PC-9 (cell line): ENCODE data around the gene KCNK5. TPM values are rescaled to one million over a fixed set of nuclear protein-coding genes. Genes with fewer than 3 reads are reported as not detected.

Experiments
- BruUV-seq: library from RNA; stranded (reverse); fragments of 400-500 nt; replicated peaks from 2 replicates; lab custom pipeline; 2021; lab: Mats Ljungman, UMichigan
- CTCF ChIA-PET: fragments of 300-600 bp; sonication (Branson Sonifier 250); formaldehyde crosslinking; loops from one replicate; lab custom pipeline; 2022; ENCODE audit warnings: antibody characterized with exemption; lab: Charles Lee
- POLR2A ChIA-PET: fragments of 300-600 bp; sonication (Branson Sonifier 250); formaldehyde crosslinking; loops from one replicate; lab custom pipeline; 2022; ENCODE audit warnings: antibody characterized with exemption; ENCODE audit not compliant: unreplicated experiment; lab: Charles Lee
- DNase-seq, 2 experiments: peaks; one replicate each; pipeline versions ENCODE4 v3.0.0 to v3.0.0-alpha.2; 2015 to 2022; ENCODE audit warnings: mixed read lengths in 1 of 2
- H2AFZ ChIP-seq: fragments of 200-600 bp; sonication (generic); 2 replicates; pipeline ENCODE4 v1.8.1; 2017; ENCODE audit warnings: antibody characterized with exemption
- H3F3A ChIP-seq: fragments of 200-600 bp; sonication (generic); 2 replicates; pipeline ENCODE4 v1.8.1; 2017; ENCODE audit warnings: antibody characterized with exemption, mild to moderate bottlenecking, low read depth; ENCODE audit not compliant: insufficient read depth
- H3K27ac ChIP-seq: fragments of 200-600 bp; sonication (generic); 2 replicates; pipeline ENCODE4 v1.6.1; 2016; ENCODE audit warnings: mixed run types
- H3K27me3 ChIP-seq: fragments of 200-600 bp; sonication (generic); 2 replicates; pipeline ENCODE4 v1.6.1; 2016; ENCODE audit warnings: low read depth, mixed run types; ENCODE audit not compliant: insufficient read depth
- H3K36me3 ChIP-seq: fragments of 200-600 bp; sonication (generic); 2 replicates; pipeline ENCODE4 v1.6.1; 2016; ENCODE audit warnings: low read depth, mixed run types
- H3K4me1 ChIP-seq: fragments of 200-600 bp; sonication (generic); replicated peaks from 2 replicates; pipeline ENCODE4 v1.6.1; 2016; ENCODE audit warnings: mixed run types; ENCODE audit not compliant: insufficient read depth
- H3K4me2 ChIP-seq: fragments of 200-600 bp; sonication (generic); 2 replicates; pipeline ENCODE4 v1.6.1; 2017; ENCODE audit warnings: mixed run types
- H3K4me3 ChIP-seq: fragments of 200-600 bp; sonication (generic); 2 replicates; pipeline ENCODE4 v1.6.1; 2016; ENCODE audit warnings: mixed run types
- H3K79me2 ChIP-seq: fragments of 200-600 bp; sonication (generic); 2 replicates; pipeline ENCODE4 v1.6.1; 2017; ENCODE audit warnings: low read depth, mixed run types
- H3K9me2 ChIP-seq: fragments of 200-600 bp; sonication (generic); 2 replicates; pipeline ENCODE4 v1.8.1; 2017; ENCODE audit warnings: mild to moderate bottlenecking; ENCODE audit not compliant: insufficient read depth
- H3K9me3 ChIP-seq: fragments of 200-600 bp; sonication (generic); 2 replicates; pipeline ENCODE4 v1.8.1; 2016; ENCODE audit warnings: low read depth; ENCODE audit not compliant: insufficient read depth
- H4K20me1 ChIP-seq: fragments of 200-600 bp; sonication (generic); 2 replicates; pipeline ENCODE4 v1.8.1; 2017; ENCODE audit not compliant: insufficient read depth
- CTCF ChIP-seq: fragments of 200-600 bp; sonication (generic); conservative IDR thresholded peaks from 2 replicates; pipeline ENCODE4 v1.6.1; 2017; ENCODE audit warnings: mixed run types, antibody characterized with exemption, mild to moderate bottlenecking, moderate library complexity
- EZH2 ChIP-seq: fragments of 200-600 bp; sonication (generic); IDR thresholded peaks from 2 replicates; pipeline ENCODE4 v1.8.0; 2017; ENCODE audit warnings: antibody characterized with exemption, low read depth
- intact Hi-C: fragments of 100-400 bp; cut with micrococcal nuclease; formaldehyde crosslinking; loops from one replicate; pipeline ENCODE4 v1.10.0; 2022; ENCODE audit not compliant: unreplicated experiment
- total RNA-seq: library from RNA; stranded (reverse); gene quantifications from 2 replicates; pipeline ENCODE4 v1.2.3, GENCODE V29; 2021

KCNK5 gene
- total RNA-seq, 1 experiment from 2014 or later: 11.9 TPM

- DNase-seq: no peak
- Histone ChIP-seq H3K27me3 (no peaks in the 10 kb centered on the region), H3K36me3 (peaks cover 18% of the 10 kb centered on the region), H3K9me2 (no peaks in the 10 kb centered on the region), H3K4me1 (peaks cover 72% of the 10 kb centered on the region), H3K9me3 (no peaks in the 10 kb centered on the region), H3K4me3 (no peak overlapping the region), H2AFZ (no peak overlapping the region), H3K27ac (no peak overlapping the region), H3F3A (peaks cover 8% of the 10 kb centered on the region; the same call in 1 of the 2 replicates), H3K4me2 (peak overlapping the region; percentile 52; the same call in 1 of the 2 replicates), H3K79me2 (peaks cover 73% of the 10 kb centered on the region), H4K20me1 (no peaks in the 10 kb centered on the region)
- ChIA-PET POLR2A (no interaction called here), CTCF (interaction anchor here (1.0 kb wide), 1 partner anchor 71 kb away, joined by 3 read pairs; no protein-coding TSS in a partner anchor)
- intact Hi-C loops: no loop called here
- TF ChIP-seq CTCF (no peak), EZH2 (no peak)
- BruUV-seq: no TSS peak
Observed at GRCh38 chr6:39197521-39197920, 31.8 kb downstream of the KCNK5 start.

DNA sequence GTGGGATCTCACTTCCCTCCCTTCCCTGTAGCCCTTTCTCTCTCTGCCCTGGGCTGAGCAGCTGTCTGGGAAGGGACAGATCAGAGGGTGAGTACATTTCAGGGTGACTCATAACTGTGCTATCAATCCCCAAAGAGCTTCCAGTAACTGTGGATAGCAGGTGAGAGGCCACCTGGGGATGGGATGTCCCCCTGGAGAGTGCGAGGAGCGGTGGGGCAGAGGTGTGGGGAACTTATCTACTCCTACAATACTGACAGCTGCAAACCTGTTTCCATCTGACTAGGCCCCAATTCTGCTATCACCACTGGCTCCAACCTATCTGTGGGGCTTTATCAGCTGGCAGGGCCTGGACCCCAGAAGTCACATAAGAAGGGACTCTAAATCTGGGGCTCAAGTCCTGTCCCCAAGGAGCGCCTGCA is 32.6 kb downstream of the KCNK5 start:
- BruUV-seq: no TSS peak
- ChIA-PET CTCF (interaction anchor here (1.4 kb wide), 1 partner anchor 18 kb away, joined by 3 read pairs; no protein-coding TSS in a partner anchor), POLR2A (interaction anchor here (0.5 to 0.6 kb wide), 2 partner anchors 83 kb away, joined by 3 to 4 read pairs; no protein-coding TSS in a partner anchor)
- Histone ChIP-seq H4K20me1 (no peaks in the 10 kb centered on the region), H3K9me3 (no peaks in the 10 kb centered on the region), H3K27me3 (no peaks in the 10 kb centered on the region), H3K27ac (peak overlapping the region; percentile 20; the same call in 1 of the 2 replicates), H3K4me3 (no peak overlapping the region), H3K36me3 (peaks cover 18% of the 10 kb centered on the region), H3F3A (no peaks in the 10 kb centered on the region), H3K9me2 (no peaks in the 10 kb centered on the region), H3K4me2 (peak overlapping the region; percentile 52), H3K79me2 (peaks cover 65% of the 10 kb centered on the region), H2AFZ (no peak overlapping the region), H3K4me1 (peaks cover 64% of the 10 kb centered on the region)
- peak; percentile 37 to 65 for DNase-seq
- TF ChIP-seq EZH2 (no peak), CTCF (no peak)
- intact Hi-C loops: no loop called here

GRCh38 chr6:39195792-39196385 is 33.4 kb downstream of the KCNK5 start:
- Histone ChIP-seq H2AFZ (no peak overlapping the region), H3F3A (no peaks in the 10 kb centered on the region), H3K79me2 (peaks cover 58% of the 10 kb centered on the region), H3K4me3 (no peak overlapping the region), H3K4me1 (peaks cover 56% of the 10 kb centered on the region), H4K20me1 (no peaks in the 10 kb centered on the region), H3K9me3 (no peaks in the 10 kb centered on the region), H3K27ac (peak overlapping the region; percentile 20; the same call in 1 of the 2 replicates), H3K9me2 (no peaks in the 10 kb centered on the region), H3K4me2 (peak overlapping the region; percentile 52), H3K36me3 (peaks cover 18% of the 10 kb centered on the region), H3K27me3 (no peaks in the 10 kb centered on the region)
- intact Hi-C loops: no loop called here
- no TSS peak for BruUV-seq
- no peak for TF ChIP-seq EZH2
- no peak for TF ChIP-seq CTCF
- POLR2A ChIA-PET: no interaction called here
- CTCF ChIA-PET: interaction anchor here (1.4 kb wide), 1 partner anchor 19 kb away, joined by 3 read pairs; no protein-coding TSS in a partner anchor
- no peak for DNase-seq
